Activated CD8-positive, alpha-beta memory T cell treated with anti-CD3 and anti-CD28 coated beads, Interleukin-2, amount 50 U/mL, for 1 hour (primary cell): ENCODE measurements around the gene ACTL7A.
"Not testable (repeated sequence)": the region's sequence is repeated elsewhere in the genome, so short reads cannot be mapped to it uniquely, and the experiment has no call there.

ENCODE experiments used
- DNase-seq: peaks from one replicate; pipeline ENCODE4 v3.0.0-alpha.2; 2020; ENCODE audit errors: extremely low read depth

The ACTL7A gene

GRCh38 chr9:108848296-108848695 is 13.8 kb upstream of the ACTL7A start:
- DNase-seq: not testable (repeated sequence)

GRCh38 chr9:108850293-108850897 is 11.7 kb upstream of the ACTL7A start:
- no peak for DNase-seq

GRCh38 chr9:108851138-108851537 is 10.9 kb upstream of the ACTL7A start:
- no peak for DNase-seq

- DNase-seq: no peak
Observed at GRCh38 chr9:108852079-108852478, 10.0 kb upstream of the ACTL7A start.

GRCh38 chr9:108854094-108854493 is 8.0 kb upstream of the ACTL7A start:
- no peak for DNase-seq

- DNase-seq: no peak
Observed at GRCh38 chr9:108854641-108855528, 7.2 kb upstream of the ACTL7A start.

- no peak for DNase-seq
Observed at GRCh38 chr9:108855529-108855886, 6.6 kb upstream of the ACTL7A start.

- DNase-seq: no peak
Observed at GRCh38 chr9:108855888-108856287, 6.2 kb upstream of the ACTL7A start, which contains the start of gene ACTL7B. Gene ACTL7B (minus strand): TSS chr9:108855986. CDS start chr9:108855930, 56 bp downstream.

GRCh38 chr9:108857572-108857971 is 4.5 kb upstream of the ACTL7A start:
- no peak for DNase-seq

GRCh38 chr9:108859459-108860114 is 2.5 kb upstream of the ACTL7A start:
- DNase-seq: no peak

GRCh38 chr9:108860354-108860753 is 1.7 kb upstream of the ACTL7A start:
- DNase-seq: no peak

GRCh38 chr9:108860764-108861163 is 1.3 kb upstream of the ACTL7A start:
- no peak for DNase-seq

- no peak for DNase-seq
Observed at GRCh38 chr9:108861464-108861863, 602 bp upstream of the ACTL7A start.

- no peak for DNase-seq
Observed at GRCh38 chr9:108863891-108864290, 1.8 kb downstream of the ACTL7A start.

- no peak for DNase-seq
Observed at GRCh38 chr9:108864446-108864845, 2.4 kb downstream of the ACTL7A start.

- no peak for DNase-seq
Observed at GRCh38 chr9:108865037-108865436, 3.0 kb downstream of the ACTL7A start.

- DNase-seq: no peak
Observed at GRCh38 chr9:108866001-108866420, 3.9 kb downstream of the ACTL7A start.

- DNase-seq: no peak
Observed at GRCh38 chr9:108867116-108867515, 5.0 kb downstream of the ACTL7A start.

GRCh38 chr9:108867829-108868228 is 5.8 kb downstream of the ACTL7A start:
- no peak for DNase-seq

- DNase-seq: no peak
Observed at GRCh38 chr9:108869092-108869725, 7.1 kb downstream of the ACTL7A start.

GRCh38 chr9:108874058-108874788 is 12.2 kb downstream of the ACTL7A start:
- no peak for DNase-seq
